ENCODE data around the gene TRAPPC12.
"Not testable (repeated sequence)": the region's sequence is repeated elsewhere in the genome, so short reads cannot be mapped to it uniquely, and the experiment has no call there.

The TRAPPC12 gene

GRCh38 chr2:3379647-3380534 is at the start of gene TRAPPC12:
Gene TRAPPC12 (plus strand): TSS chr2:3379694. CDS start chr2:3387624, 7,930 bp downstream.
- peak; percentile 93 for DNase-seq

DNA sequence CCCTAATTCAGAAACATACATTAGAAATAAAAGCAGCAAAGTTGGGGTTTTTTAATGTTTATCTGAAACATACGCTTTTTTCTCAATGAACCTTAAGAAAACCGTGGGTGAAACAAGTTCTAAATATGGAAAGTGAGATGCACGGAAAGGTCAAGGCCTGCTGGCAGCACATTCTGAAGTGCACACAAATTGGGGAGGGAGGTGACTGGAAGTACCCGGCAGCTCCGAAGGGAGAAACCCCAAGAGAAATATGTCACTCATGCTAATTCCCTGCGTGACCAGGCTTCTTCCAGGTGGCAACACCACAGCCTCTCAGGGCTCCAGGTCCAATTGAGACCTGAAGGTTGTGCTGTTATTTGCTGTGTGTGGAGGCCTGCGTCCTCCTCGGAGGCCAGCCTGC is 47.4 kb upstream of the TRAPPC12 start:
- DNase-seq: no peak

DNA sequence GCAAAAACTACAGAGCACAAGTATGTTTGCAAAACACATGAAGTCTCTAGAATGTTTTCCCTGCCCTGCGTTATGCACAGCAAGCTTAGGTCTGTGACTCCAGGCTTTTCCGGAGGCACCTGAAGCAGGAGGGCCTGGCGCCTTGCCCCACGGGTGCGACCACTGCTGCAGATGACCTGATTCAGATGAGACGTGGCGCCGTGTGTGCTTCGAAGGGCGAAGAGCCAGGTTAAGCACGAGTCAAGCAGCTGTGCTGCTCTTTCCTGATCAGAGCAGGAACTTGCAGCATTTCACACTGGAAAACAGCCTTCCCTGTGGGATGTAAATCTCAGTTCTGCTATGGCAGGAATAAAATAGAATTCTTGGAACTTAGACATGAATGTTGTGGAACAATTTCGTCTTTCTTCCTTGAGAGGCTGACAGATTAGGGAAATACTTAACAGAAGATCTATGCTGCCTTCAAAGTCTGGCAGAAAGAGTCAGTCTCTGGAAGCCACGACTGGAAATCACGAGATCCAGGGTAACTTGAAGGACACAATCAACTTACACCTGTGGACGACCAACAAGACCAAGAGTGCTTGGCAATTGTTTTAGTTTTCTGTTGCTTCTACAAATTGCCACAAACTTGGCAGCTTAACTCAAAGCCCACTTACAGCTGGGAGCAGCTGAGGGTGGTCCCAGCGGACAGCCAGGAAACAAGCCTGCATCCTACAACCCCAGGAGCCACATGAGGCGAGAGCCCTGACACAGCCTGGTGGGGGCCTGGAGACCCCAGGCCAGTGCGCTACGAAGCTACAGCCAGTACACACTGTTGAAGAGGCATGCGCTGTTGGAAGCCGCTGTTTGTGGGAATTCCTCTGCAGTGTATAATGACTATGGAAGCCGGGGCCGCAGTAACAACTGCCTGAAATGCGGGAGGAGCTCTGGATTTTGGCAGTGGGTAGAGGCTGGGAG is 44.8 kb upstream of the TRAPPC12 start:
- no peak for DNase-seq

DNA sequence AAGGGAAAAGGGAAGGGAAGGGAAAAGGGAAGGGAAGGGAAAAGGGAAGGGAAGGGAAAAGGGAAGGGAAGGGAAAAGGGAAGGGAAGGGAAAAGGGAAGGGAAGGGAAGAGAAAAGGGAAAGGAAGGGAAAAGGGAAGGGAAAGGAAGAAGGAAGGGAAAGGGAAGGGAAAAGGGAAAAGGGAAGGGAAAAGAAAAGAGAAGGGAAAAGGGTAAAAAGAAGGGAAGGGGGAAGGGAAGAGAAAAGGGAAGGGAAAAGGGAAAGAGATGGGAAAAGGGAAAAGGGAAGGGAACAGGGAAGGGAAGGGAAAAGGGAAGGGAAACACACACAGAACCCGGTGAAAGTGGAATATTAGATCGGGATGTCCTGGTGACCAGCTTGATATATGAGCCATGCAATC is 42.6 kb upstream of the TRAPPC12 start:
- no peak for DNase-seq

- DNase-seq: no peak
Observed at GRCh38 chr2:3338340-3338739, 41.2 kb upstream of the TRAPPC12 start.

- DNase-seq: no peak
Observed at GRCh38 chr2:3340144-3340543, 39.4 kb upstream of the TRAPPC12 start.

DNA sequence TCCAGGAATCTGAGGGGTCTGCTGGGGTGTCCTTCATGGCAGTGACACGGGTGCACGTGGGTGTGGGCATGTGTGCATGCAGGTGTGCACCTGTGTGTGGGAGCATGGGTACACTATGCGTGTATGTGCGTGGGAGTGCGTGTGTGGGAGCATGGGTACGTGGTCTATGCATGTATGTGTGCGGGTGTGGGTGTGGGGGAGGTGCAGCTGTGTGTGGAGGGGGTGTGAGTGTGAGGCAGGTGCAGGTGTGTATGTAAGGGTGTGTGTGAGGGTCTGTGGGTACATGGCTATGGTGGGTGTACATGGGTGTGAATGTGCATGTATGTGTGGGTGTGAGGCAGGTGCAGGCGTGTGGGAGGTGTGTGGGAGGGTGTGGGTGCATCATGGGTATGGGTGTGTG is 38.2 kb upstream of the TRAPPC12 start:
- no peak for DNase-seq

DNA sequence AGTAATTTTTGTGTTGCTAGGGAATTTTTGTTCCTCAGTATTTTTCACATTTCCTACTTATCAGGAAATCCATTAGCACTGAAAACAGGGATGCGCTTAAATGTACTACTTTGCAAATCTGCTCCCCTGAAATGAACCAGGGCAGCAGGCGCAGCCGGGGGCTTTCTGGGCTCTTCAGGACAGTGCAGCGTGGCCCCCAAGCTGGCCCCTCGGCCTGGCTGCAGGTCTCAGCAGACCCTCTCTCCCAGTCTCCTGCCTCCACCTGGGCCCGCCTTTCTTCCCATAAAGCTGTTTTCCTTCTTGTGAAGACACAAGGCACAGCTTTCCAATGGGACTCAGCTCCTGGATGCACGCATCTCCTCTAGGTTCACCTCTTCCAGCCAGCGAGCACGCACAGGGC is 37.2 kb upstream of the TRAPPC12 start:
- DNase-seq: no peak

GRCh38 chr2:3343012-3343411 is 36.5 kb upstream of the TRAPPC12 start:
- no peak for DNase-seq

DNA sequence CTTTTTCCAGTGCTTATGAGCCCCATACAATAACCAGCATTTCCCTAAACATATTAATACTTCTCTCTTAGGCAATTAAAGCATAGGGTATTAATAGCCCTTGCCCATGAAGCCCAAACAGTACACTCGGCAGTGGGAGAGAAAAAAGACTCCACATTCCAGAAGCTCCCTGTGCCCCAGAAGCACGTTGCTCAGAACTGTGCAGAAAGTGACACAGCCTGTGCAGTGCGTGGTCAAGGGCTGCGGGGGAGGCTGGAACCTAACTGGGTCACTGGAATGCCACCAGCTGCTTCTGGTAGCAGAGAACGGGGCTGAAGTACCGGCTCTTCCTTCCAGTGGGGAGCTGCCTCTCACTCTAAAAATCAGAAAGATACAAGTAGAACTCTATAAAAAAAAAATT is 34.6 kb upstream of the TRAPPC12 start:
- no peak for DNase-seq

- no peak for DNase-seq
Observed at GRCh38 chr2:3345621-3346020, 33.9 kb upstream of the TRAPPC12 start.

GRCh38 chr2:3348767-3349166 is 30.7 kb upstream of the TRAPPC12 start:
- no peak for DNase-seq

- DNase-seq: no peak
Observed at GRCh38 chr2:3349211-3349693, 30.2 kb upstream of the TRAPPC12 start.

DNA sequence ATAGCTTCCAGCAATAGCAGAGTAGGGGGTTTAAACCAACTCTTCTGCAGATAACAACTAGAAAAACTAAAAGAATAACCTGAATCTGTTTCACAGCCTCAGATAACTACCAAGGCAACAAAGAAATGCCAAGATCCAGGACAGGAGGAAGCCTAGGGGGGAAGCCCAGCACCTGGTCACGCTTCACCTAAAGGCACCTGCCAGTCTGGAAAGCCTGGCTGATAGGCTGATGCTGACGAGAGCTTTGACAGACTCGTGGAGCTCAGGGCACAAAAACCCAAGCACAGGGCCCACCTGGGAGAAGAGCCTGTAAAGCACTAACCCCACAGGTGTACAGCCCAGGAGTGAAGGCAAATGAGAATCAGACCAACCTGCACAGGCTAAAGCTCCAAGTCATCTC is 24.5 kb upstream of the TRAPPC12 start:
- no peak for DNase-seq

- DNase-seq: no peak
Observed at GRCh38 chr2:3355951-3356569, 23.4 kb upstream of the TRAPPC12 start.

- no peak for DNase-seq
Observed at GRCh38 chr2:3356799-3357198, 22.7 kb upstream of the TRAPPC12 start.

DNA sequence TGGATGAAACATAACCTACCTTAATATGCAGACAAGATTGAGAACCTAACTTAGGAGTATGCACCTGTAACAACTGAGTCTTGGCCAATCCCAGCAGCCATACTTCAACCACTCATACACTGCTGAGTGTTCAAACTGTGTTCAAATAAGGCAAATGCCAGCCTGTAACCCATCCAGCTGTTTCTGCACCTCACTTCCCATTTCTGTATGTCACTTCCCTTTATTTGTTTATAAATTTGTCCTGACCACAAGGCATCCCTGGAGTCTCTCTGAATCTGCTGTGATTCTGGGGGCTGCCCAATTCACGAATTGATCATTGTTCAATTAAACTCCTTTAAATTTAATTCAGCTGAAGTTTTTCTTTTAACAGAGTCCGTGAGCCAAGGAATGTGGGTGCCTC is 22.0 kb upstream of the TRAPPC12 start:
- not testable (repeated sequence) for DNase-seq

DNA sequence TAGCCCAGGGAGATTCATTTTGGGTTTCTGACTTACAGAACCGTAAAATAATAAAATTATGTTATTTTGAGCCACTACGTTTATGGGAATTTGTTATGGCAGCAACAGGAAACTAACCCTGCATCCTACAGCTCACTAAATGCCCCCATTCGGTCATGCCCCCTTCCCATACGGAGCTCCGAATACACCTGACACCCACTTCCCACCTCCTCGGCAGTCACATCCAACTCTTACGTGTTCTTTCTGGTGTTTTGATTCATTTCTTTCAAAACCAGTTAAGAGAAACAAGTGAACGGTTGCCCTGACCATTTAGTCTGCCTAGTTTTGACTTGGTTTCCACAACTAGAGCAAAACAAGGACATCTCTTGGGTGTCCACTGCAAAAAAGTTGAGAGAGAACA is 21.6 kb upstream of the TRAPPC12 start:
- DNase-seq: no peak

DNA sequence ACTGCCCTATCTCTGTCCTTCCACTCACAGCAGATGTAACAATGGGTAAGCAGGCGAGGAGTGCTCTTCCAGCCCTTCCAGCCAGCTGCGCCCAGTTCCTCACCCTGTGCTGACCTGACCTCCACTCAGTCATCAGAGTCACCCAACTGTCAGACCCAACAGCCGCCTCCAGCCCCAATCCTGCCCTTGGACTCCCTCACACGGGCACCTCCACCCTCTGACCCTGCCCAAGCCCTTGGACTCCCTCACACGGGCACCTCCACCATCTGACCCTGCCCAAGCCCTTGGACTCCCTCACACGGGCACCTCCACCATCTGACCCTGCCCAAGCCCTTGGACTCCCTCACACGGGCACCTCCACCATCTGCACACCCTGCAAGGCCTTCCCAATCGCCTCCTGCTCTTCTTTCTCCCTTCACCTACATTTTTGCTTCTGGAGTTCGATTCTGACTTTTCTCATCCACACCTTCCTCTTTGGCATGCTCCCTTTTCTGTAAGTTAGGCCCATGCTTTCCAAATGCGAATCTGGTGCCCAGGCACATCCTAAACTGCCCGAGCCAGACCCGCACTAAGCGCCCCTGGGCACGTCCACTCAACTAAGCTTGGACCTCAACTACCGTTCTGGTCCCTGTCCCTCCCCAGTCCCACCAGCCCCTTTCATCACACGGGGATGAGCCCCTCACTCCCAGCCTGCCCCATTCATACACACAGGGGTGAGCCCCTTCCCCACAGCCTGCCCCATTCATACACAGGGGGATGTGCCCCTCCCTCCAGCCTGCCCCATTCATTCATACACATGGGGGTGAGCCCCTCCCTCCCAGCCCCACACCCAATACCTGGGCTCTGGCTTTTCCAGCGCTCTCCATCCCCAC is 17.7 kb upstream of the TRAPPC12 start:
- no peak for DNase-seq

- no peak for DNase-seq
Observed at GRCh38 chr2:3365219-3365618, 14.3 kb upstream of the TRAPPC12 start.

- DNase-seq: no peak
Observed at GRCh38 chr2:3368261-3368722, 11.2 kb upstream of the TRAPPC12 start.
